SIG-M5 (cell line): Measurements from ENCODE around the gene TPX2.

ENCODE experiments used
- DNase-seq: peaks from one replicate; lab custom pipeline; 2025; lab: John Stamatoyannopoulos, UW

Gene TPX2

DNA sequence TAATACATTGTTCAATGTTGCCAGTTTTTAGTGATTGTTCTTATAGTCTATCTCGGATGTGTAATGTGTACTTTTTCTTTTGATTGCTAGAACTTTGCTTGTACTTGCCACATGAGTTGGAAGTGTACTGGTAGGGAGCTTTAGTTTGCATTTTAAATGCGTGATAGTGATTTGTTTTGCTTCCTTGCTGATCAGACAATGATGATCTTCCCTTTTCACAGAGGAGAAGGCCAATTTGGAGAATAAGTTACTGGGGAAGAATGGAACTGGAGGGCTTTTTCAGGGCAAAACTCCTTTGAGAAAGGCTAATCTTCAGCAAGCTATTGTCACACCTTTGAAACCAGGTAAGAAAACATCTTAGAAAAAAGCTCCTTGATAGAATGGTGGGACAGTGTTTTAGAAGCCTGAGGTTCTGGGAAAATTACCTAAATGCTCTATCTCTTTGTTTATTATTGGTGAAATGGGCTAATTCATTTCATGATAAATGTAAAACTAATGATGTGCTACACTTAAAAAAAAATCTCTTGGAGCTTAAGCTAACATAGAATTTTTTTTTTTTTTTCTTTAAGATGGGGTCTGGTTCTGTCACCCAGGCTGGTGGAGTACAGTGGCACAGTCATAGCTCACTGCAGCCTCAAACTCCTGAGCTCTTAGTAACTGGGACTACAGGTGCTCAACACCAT is 20.9 kb downstream of the TPX2 start:
- DNase-seq = no peak

DNA sequence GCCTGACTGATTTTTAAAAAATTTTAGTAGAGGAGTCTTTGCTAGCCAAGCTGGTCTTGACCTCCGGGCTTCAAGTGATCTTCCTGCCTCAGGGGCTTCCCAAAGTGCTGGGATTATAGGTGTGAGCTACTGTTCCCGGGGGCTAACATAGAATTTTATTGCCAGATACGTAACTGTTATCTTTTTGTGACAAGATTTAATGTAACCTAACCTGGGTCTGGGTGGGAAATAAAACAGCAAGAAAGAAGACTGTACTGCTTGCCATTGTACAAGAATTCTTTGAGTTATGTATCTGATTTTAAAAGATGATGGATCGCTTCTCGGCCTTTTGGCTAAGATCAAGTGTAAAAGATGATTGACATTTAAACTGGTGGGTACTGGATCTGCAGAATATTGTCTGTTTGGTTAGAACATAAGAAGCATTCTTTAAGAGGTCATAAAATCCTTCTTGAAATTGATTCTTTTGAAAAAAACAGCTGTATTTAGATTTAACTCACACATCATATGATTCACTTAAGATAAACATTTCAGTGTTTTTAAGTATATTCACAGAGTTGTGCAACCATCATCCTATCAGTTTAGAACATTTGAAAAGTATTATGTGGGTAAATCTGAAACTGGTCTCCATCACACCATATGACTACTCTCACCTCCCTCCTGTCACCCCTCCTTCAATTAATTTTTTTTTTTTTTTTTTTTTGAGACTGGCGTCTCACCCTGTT is 21.6 kb downstream of the TPX2 start:
- no peak for DNase-seq

- no peak for DNase-seq
These were observed 25.7 kb downstream of the TPX2 start for GRCh38 chr20:31764641-31765305.

- no peak for DNase-seq
These were observed 28.7 kb downstream of the TPX2 start for GRCh38 chr20:31767805-31768204.

- no peak for DNase-seq
These were observed 30.6 kb downstream of the TPX2 start for GRCh38 chr20:31769681-31770080.

DNA sequence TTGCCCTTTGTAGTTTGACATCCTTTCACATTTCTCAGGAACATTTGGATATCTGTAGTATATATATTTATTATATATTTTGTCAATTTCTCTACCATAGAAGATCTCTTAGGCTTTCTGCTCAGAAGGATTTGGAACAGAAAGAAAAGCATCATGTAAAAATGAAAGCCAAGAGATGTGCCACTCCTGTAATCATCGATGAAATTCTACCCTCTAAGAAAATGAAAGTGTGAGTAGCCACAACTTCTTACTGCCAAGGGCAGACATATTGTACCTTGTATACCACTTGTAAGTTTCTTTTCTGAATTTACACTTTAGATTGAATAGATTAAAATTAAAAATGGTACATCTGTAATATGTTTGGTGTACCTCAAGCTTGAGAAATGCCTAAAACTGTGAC is 31.2 kb downstream of the TPX2 start:
- DNase-seq = no peak

GRCh38 chr20:31774408-31774807 is 35.3 kb downstream of the TPX2 start:
- no peak for DNase-seq

- no peak for DNase-seq
These were observed 41.7 kb downstream of the TPX2 start for GRCh38 chr20:31780839-31781238.

DNA sequence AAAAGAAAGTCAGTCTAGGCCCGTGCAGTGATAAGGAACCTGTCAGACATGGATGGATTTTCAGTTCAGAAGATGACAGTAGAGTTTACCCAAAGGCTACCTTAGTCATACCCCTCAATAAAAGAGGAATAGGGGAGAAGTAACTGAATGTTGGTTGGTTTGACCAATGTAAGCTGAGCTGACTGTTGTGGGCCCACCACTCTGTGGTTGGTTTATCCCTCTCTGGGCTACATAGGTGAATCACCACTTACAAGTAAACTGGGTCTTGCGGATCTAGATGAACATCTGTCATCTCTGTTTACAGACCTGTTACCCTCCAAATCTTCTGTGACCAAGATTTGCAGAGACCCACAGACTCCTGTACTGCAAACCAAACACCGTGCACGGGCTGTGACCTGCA is 42.9 kb downstream of the TPX2 start:
- no peak for DNase-seq

DNA sequence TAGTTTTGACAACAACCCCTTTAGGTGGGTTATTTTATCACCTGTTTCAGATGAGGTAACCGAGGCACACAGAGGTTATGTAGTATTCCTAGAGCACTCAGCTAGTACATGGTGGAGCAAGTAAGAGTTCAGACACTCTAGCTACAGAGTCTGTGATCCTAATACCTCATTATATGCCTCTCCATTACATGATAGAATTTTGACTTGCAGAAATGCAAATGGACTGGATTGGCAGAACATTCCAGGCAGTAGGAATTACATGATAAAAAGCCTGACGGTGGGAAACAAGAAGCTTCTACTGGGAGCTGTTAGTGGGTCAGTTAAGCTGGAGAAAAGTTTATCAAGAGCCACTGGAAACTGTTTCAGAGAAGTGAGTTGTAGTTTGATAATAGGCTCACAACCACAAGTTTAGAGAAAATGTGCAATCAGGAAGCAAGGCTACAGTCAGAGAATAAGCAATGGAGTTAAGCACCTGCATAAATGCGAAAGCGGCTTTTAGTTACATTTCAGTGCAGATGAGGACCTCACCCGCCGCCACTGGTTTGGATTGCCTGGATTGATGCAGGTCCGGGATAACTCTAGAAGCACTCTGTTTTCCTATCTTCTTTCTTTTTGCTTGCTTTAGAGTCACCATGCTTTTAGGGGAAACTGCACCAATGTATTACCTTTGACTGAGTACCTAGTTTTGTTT is 45.4 kb downstream of the TPX2 start:
- DNase-seq = no peak

GRCh38 chr20:31785089-31785488 is 46.0 kb downstream of the TPX2 start:
- no peak for DNase-seq

DNA sequence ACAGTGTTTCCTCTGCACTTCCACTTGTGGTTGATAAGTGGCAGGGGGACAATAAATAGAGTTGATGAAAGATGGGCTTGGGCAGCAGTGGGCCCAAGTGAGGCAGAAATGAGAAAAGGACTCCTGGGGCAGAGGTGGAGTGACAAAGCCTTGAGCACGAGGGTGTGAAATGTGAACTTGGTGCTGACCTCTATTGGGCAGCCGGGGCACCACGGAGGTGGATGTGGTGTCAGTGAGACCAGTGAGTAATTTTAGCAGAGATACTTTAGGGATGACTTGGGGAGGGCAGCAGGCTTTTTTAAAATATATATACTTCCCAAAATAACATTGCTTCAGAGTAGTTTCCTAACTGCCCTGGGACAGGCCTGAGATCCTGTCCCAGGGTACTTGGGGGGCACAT is 49.5 kb downstream of the TPX2 start:
- DNase-seq = no peak

DNA sequence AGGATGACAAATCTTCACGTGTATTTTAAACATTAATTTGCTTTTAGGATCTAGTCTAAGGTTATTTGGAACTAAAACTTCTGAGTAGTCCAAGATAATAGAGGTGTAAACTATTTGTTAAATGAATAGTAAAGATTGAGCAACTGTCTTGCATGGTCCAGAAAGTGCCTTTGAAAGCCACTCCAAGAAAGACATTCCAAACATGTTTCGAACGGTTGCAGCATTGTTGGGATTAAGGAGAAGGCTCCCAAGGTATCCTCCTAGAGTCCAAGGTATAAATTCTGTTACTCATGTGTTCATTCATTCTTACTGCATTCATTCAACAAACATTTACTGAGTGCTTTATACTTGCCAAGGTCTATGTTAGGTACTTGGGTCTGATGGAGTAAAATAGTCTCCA is 51.3 kb downstream of the TPX2 start:
- DNase-seq = no peak

DNA sequence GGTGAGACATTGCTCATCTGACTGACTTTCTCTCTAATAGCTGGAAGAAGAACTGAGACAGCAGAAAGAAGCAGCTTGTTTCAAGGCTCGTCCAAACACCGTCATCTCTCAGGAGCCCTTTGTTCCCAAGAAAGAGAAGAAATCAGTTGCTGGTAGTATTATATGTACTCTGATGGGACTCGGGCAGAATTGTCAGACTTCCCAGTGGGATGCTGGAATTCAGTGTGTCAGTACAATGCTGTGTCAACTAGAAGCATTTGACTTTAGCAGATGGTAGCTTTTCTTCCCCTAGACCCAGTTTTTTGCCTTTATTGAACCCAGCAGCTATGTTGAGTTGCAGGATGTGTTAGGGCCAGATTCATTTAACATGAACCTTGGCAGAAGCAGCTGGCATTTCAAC is 58.3 kb downstream of the TPX2 start:
- DNase-seq = no peak

DNA sequence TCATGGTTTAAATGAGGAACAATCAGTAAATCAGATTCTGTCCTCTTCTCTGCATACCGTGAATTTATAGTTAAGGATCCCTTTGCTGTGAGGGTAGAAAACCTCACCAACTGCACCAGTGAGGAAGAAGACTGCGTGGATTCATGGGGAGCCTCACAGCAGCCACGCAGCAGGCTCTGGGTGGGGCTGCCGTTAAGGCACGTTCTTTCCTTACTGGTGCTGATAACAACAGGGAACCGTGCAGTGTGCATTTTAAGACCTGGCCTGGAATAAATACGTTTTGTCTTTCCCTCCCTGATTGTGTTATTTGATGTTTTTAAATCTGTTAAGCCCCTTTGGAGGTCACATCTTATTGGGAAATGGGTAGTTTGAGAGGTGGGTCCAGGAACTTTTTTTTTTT is 62.4 kb downstream of the TPX2 start:
- no peak for DNase-seq

DNA sequence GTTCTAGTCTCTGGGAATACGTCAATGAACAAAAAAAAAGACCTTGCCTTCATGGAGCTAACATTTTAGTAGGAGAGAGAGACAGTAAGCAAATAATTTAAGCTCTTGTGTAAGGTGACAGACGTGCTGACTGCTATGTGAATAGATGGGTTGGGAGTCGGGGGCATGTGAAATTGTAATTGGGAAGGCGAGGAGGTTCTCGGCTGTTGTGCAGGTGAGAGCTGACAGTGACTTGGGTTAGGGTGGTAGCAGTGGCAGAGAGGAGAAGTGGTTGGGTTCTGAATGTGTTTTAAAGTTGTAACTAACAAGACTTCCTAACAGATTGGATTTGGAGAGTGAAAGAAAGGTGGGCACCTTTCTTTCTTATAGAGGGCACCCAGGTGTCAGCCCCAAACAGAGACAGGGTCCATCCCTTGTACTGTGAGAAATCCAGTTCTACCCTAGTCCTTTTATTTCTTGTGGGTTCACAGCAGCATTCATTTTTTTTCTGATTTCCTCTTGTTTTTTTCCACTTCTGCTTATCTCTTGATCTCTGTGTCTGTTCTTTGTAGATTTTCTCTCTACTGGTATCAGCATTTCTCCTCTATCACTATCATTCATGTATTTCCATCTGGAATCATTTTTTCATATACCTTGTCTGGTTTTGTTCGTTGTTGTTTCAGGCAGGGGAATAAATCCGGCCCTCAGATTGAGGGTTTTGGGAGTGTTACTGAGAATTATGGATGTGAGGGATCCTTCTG is 64.6 kb downstream of the TPX2 start:
- no peak for DNase-seq

GRCh38 chr20:31806564-31807355 is 67.7 kb downstream of the TPX2 start:
- no peak for DNase-seq

- DNase-seq = no peak
These were observed 69.4 kb downstream of the TPX2 start for GRCh38 chr20:31808481-31808880.

GRCh38 chr20:31809661-31810060 is 70.6 kb downstream of the TPX2 start:
- DNase-seq = no peak

GRCh38 chr20:31811198-31811597 is 72.1 kb downstream of the TPX2 start:
- no peak for DNase-seq
